Measurements from ENCODE around the gene BPGM. TPM values are rescaled to one million over a fixed set of nuclear protein-coding genes. Genes with fewer than 3 reads are reported as not detected.
A peak's percentile ranks its signal among the peaks of the same experiment; 100 is the strongest.

BPGM gene
- total RNA-seq, 4 donors from 2014 or later, result 11.9 to 23.9 (median 15.7) TPM

DNA sequence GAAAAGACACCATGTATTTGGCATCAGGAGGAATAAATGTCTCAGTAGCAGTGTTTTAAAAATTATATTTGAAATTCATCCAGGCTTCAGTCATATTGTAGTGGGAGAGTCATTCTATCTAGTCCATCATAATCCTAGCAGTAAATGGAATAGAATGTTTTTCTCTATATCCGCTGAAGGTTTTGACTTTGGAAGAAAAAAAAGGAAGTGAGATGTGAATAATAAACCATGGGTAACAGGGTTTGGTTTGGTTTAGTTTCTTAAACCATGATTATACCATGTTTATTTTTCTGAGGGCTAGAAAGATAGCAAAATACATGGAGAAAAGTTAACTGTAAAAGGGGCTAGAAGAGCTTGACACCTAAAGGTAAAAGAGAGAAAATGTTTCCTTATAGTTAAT is 16.4 kb upstream of the BPGM start:
- Histone ChIP-seq H3K4me1 (no peaks in the 10 kb centered on the region), H3K27ac (no peak overlapping the region), H3K4me3 (replicated peaks in 1 of 3) (no peak overlapping the region), H3K36me3 (no peaks in the 10 kb centered on the region), H3K27me3 (no peaks in the 10 kb centered on the region), H3K9me3 (no peaks in the 10 kb centered on the region)
- intact Hi-C loops (cut with DNase I), result no loop called here
- WGBS, 2 donors, result 79 to 86% methylated on average over 1 of the region's 1 CpG
- TF ChIP-seq POLR2A (IDR thresholded peaks at IDR 0.05), result no peak
- TF ChIP-seq, protein P1, sequence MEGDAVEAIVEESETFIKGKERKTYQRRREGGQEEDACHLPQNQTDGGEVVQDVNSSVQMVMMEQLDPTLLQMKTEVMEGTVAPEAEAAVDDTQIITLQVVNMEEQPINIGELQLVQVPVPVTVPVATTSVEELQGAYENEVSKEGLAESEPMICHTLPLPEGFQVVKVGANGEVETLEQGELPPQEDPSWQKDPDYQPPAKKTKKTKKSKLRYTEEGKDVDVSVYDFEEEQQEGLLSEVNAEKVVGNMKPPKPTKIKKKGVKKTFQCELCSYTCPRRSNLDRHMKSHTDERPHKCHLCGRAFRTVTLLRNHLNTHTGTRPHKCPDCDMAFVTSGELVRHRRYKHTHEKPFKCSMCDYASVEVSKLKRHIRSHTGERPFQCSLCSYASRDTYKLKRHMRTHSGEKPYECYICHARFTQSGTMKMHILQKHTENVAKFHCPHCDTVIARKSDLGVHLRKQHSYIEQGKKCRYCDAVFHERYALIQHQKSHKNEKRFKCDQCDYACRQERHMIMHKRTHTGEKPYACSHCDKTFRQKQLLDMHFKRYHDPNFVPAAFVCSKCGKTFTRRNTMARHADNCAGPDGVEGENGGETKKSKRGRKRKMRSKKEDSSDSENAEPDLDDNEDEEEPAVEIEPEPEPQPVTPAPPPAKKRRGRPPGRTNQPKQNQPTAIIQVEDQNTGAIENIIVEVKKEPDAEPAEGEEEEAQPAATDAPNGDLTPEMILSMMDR (IDR thresholded peaks at IDR 0.05), result no peak
- no peak for DNase-seq

DNA sequence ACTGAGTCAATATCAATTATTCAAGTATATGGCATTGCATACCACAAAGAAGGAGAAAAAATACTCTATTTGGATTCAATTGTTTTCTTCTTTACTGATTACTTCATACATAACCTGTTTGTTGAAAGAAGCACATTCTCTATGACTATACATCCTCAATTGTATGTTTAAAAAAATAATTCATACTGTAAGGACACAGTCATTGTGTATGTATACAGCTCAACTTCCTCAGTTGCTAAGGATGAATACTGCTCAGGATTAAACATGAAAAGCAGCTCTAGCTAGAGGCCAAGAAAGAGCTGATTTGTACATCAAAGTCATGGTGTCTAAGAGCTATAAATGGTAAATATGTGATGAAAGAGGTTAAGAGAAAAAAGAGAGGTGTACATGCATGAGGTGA is 15.8 kb upstream of the BPGM start:
- no peak for DNase-seq
- Histone ChIP-seq H3K27me3 (no peaks in the 10 kb centered on the region), H3K4me1 (peaks cover 0 to 6% of the 10 kb centered on the region in 2 donors), H3K36me3 (no peaks in the 10 kb centered on the region), H3K9me3 (no peaks in the 10 kb centered on the region), H3K4me3 (replicated peaks in 1 of 3) (no peak overlapping the region), H3K27ac (no peak overlapping the region)
- intact Hi-C loops (cut with DNase I), result no loop called here
- no peak for TF ChIP-seq POLR2A (IDR thresholded peaks at IDR 0.05)
- TF ChIP-seq, protein P1 (IDR thresholded peaks at IDR 0.05), result no peak

DNA sequence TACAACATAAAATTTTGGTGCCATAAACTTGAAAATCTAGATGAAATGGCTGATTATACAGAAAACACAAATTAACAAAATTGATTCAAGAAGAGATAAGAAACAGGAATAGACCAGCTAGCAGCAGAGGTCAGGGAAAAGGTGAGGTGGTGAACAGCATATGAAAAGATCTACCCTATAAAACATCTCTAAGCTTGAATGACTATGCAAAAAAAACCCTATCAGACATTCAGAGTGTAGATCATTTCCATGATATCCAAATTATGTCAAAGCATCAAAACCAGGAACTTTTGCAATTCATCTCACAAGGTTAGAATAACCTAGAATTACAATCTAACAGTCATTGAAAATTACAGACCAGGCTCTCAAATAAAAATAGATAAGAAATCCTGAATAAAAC is 14.6 kb upstream of the BPGM start:
- no peaks in the 10 kb centered on the region for H3K36me3 ChIP-seq
- H3K9me3 ChIP-seq, result no peaks in the 10 kb centered on the region
- intact Hi-C loops (cut with DNase I), result no loop called here
- H3K27me3 ChIP-seq, result no peaks in the 10 kb centered on the region
- H3K27ac ChIP-seq, result no peak overlapping the region
- TF ChIP-seq POLR2A (IDR thresholded peaks at IDR 0.05), result no peak
- TF ChIP-seq, protein P1 (IDR thresholded peaks at IDR 0.05), result no peak
- no peak for DNase-seq
- no peak overlapping the region for H3K4me3 ChIP-seq (replicated peaks in 1 of 3)
- H3K4me1 ChIP-seq, result peaks cover 0 to 9% of the 10 kb centered on the region in 2 donors

DNA sequence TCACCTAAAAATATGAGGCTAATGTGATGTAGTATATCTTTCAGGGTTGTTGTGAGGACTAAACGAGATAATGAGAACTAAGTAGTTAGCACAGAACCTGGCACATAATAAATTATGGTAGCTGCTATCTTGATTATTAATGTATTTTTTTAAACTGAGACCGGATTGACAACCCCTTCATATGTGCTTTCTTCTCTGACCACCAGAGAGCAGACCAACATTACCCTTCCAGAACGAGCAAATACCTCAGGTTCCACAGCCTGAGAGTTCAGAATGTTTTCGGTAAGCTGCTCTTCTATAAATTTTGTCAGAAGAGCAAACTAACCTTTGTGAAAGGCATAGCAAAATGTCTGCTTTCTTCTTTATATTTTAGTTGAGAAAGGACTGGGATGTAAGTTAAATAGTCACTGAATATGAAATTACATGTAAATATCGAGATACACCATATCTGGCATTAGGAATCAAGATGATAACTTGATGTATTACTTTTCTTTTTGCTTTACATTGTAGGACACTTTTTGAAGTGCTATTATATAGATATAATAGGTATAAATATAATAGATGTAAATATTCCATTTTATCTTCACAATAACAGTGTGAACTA is 13.6 kb upstream of the BPGM start:
- no peaks in the 10 kb centered on the region for H3K27me3 ChIP-seq
- WGBS, 2 donors, result 33 to 34% methylated on average over 5 of the region's 5 CpGs
- intact Hi-C loops (cut with DNase I), result no loop called here
- no peak overlapping the region for H3K27ac ChIP-seq
- no peaks in the 10 kb centered on the region for H3K9me3 ChIP-seq
- peaks cover 0 to 9% of the 10 kb centered on the region in 2 donors for H3K4me1 ChIP-seq
- H3K4me3 ChIP-seq (replicated peaks in 1 of 3), result no peak overlapping the region
- TF ChIP-seq, protein P1 (IDR thresholded peaks at IDR 0.05), result peak in 5 of 6 experiments; percentile 30 to 59 (median 48)
- no peak for TF ChIP-seq POLR2A (IDR thresholded peaks at IDR 0.05)
- DNase-seq, result peak in 1 of 2 donors; percentile 4
- no peaks in the 10 kb centered on the region for H3K36me3 ChIP-seq

DNA sequence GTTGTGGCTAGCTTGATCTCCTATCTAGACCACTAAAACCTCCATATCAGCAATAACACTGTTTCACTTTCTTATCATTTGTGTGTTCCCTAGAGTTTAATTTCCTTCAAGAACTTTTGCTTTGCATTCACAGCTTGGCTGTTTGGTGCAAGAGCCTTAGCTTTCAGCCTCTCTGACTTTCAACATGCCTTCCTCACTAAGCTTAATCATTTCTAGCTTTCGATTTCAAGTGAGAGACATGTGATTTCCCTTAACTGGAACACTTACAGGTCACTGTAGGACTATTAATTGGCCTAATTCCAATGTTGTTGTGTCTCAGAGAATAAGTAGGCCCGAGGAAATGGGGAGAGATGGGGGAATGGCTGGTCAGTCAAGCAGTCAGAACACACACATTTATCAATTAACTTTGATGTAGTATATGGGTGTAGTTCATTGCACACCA is 10.6 kb upstream of the BPGM start:
- no peaks in the 10 kb centered on the region for H3K9me3 ChIP-seq
- intact Hi-C loops (cut with DNase I), result no loop called here
- no peak for DNase-seq
- H3K4me1 ChIP-seq, result peaks cover 0 to 9% of the 10 kb centered on the region in 2 donors
- no peaks in the 10 kb centered on the region for H3K36me3 ChIP-seq
- H3K27me3 ChIP-seq, result no peaks in the 10 kb centered on the region
- 17 to 21% methylated on average over 2 of the region's 2 CpGs for WGBS, 2 donors
- no peak overlapping the region for H3K27ac ChIP-seq
- no peak for TF ChIP-seq POLR2A (IDR thresholded peaks at IDR 0.05)
- TF ChIP-seq, protein P1 (IDR thresholded peaks at IDR 0.05), result no peak
- no peak overlapping the region for H3K4me3 ChIP-seq (replicated peaks in 1 of 3)

Measured in thyroid gland (tissue), 4 donors.